Activated naive CD4-positive, alpha-beta T cell (primary cell): Measurements from ENCODE around the gene DTX1.

ENCODE experiments used
- DNase-seq, 4 experiments: peaks; one replicate each; lab custom pipeline; 2025; lab: John Stamatoyannopoulos, UW

The DTX1 gene

GRCh38 chr12:113094738-113095137 lies 38.2 kb downstream of the DTX1 start:
- no peak for DNase-seq

GRCh38 chr12:113095405-113095804 lies 38.9 kb downstream of the DTX1 start:
- DNase-seq, result no peak

GRCh38 chr12:113096675-113097461 lies 40.3 kb downstream of the DTX1 start:
- DNase-seq, result no peak

- no peak for DNase-seq
Observed at GRCh38 chr12:113097716-113098440, 41.3 kb downstream of the DTX1 start.

- peak; percentile 38 to 65 (median 54) for DNase-seq
Observed at GRCh38 chr12:113098441-113099028, 42.0 kb downstream of the DTX1 start.

GRCh38 chr12:113099364-113099763 lies 42.8 kb downstream of the DTX1 start:
- DNase-seq, result no peak

- DNase-seq, result no peak
Observed at GRCh38 chr12:113099764-113100163, 43.2 kb downstream of the DTX1 start.

GRCh38 chr12:113101751-113102150 lies 45.2 kb downstream of the DTX1 start:
- no peak for DNase-seq

GRCh38 chr12:113102811-113103210 lies 46.3 kb downstream of the DTX1 start:
- DNase-seq, result no peak

- peak in 3 of 4 experiments; percentile 15 to 66 (median 52) for DNase-seq
Observed at GRCh38 chr12:113103756-113104450, 47.4 kb downstream of the DTX1 start.

- DNase-seq, result no peak
Observed at GRCh38 chr12:113104953-113105510, 48.5 kb downstream of the DTX1 start.

- DNase-seq, result no peak
Observed at GRCh38 chr12:113105606-113106271, 49.2 kb downstream of the DTX1 start.

- DNase-seq, result no peak
Observed at GRCh38 chr12:113106361-113106760, 49.8 kb downstream of the DTX1 start.

GRCh38 chr12:113108308-113108707 lies 51.8 kb downstream of the DTX1 start:
- DNase-seq, result no peak

- no peak for DNase-seq
Observed at GRCh38 chr12:113109360-113109759, 52.8 kb downstream of the DTX1 start.

- DNase-seq, result no peak
Observed at GRCh38 chr12:113109872-113110599, 53.5 kb downstream of the DTX1 start.

GRCh38 chr12:113111247-113111646 lies 54.7 kb downstream of the DTX1 start:
- no peak for DNase-seq

GRCh38 chr12:113112043-113112899 lies 55.7 kb downstream of the DTX1 start:
- no peak for DNase-seq

GRCh38 chr12:113113397-113113796 lies 56.9 kb downstream of the DTX1 start:
- DNase-seq, result no peak
